NCI-H146 treated with DMSO at 0.1 percent for 48 hours (cell line): Measurements from ENCODE around the gene PRKN.

Experiments used
- DNase-seq: peaks from one replicate; lab custom pipeline; 2025; ENCODE audit not compliant: unreplicated experiment; lab: John Stamatoyannopoulos, UW

The PRKN gene

DNA sequence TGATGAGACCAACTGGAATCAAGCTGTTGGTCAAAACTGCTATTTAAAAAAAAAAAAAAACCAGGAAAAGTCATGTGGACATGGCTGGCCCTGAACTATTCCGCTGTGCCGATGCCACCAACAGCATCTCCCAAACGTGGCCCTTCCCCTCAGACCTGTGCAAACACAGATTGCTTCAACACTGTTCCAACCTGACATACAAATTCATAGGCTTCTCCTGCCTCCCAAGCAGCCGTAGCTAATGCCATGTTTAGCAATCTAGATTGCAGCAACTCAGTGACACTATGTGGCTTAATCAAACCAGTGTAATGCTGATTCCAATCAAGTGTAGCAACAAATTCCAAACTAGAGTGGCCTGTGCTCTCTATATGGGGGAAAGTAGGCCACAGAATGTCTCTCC lies 16.2 kb downstream of the PRKN start:
- no peak for DNase-seq

- no peak for DNase-seq
These were observed 16.6 kb downstream of the PRKN start for GRCh38 chr6:162710936-162711335.

- DNase-seq: no peak
These were observed 17.1 kb downstream of the PRKN start for GRCh38 chr6:162710419-162710818.

GRCh38 chr6:162709431-162709830 lies 18.1 kb downstream of the PRKN start:
- DNase-seq: no peak

DNA sequence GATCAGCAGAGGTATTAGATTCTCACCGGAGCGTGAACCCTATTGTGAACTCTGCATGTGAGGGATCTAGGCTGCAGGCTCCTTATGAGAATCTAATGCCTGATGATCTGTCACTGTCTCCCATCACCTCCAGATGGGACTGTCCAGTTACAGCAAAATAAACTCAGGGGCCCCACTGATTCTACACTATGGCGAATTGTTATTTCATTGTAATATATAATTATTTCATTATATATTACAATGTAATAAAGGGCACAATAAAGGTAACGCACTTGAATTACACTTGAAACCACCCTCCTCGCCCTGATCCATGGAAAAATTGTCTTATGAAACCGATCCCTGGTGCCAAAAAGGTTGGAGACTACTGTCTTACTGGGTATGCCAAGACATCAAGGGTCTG lies 18.6 kb downstream of the PRKN start:
- DNase-seq: no peak

DNA sequence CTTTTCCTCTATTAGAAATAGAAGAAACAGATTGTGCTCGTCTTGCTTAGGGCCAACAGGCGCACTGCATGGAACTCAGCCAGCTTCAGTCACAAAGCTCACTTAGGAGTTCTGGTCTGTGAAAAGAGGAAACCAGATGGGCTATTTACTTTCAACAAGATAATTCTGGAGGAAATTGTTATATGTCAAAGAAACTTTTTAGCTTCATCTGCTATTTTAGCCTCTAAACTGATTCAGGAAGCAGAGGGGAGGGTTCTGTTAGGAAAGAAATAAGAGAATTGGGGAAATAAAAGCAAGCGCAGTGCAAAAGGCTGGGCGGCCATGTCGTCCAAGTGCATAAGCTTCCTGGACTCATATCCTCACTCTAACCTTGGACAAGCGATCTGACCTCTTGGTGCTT lies 21.3 kb downstream of the PRKN start:
- peak; percentile 72 for DNase-seq

GRCh38 chr6:162705736-162706135 lies 21.8 kb downstream of the PRKN start:
- DNase-seq: peak; percentile 92

DNA sequence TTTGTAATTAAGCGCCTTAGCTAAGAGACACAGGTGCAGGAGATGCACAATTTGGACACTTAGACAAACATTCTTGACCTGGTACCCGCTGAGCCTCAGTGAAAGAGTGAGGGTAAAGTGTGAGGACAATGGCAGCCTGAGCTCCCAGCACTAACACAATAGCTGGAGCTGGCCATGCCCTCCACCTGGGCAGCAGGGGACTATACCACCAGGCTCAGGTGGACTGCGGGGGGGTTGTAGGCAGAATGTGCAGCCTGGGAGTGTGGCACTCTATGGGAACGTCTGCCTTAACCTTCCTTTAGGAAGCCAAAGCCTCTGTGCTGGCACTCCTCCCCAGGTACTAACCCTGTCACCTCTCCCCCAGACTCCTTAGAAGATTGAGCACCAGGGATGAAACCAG lies 23.6 kb downstream of the PRKN start:
- peak; percentile 98 for DNase-seq

DNA sequence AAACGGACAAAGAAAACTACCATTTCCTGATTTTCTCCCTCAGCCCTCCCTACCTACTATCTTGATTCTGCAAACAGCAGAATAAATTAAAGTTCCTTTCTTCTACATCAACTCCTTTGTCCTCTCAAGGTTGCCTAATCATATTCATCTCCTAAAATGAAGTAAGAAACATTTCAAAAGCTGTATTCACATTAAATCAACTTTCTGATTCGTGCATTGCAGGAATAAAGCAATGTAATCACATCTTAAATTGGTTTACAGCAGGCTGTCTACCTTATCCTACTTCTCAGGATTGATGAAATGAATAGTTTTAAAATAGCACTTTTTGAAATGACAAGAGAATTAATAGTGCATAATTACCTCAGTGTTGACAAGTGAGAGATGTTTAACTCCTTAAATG lies 25.1 kb downstream of the PRKN start:
- DNase-seq: peak; percentile 83

- no peak for DNase-seq
These were observed 26.0 kb downstream of the PRKN start for GRCh38 chr6:162701551-162701950.

GRCh38 chr6:162700966-162701365 lies 26.6 kb downstream of the PRKN start:
- no peak for DNase-seq

GRCh38 chr6:162699961-162700360 lies 27.6 kb downstream of the PRKN start:
- DNase-seq: no peak

GRCh38 chr6:162698440-162698839 lies 29.1 kb downstream of the PRKN start:
- peak; percentile 86 for DNase-seq

GRCh38 chr6:162697872-162698403 lies 29.6 kb downstream of the PRKN start:
- peak; percentile 70 for DNase-seq

DNA sequence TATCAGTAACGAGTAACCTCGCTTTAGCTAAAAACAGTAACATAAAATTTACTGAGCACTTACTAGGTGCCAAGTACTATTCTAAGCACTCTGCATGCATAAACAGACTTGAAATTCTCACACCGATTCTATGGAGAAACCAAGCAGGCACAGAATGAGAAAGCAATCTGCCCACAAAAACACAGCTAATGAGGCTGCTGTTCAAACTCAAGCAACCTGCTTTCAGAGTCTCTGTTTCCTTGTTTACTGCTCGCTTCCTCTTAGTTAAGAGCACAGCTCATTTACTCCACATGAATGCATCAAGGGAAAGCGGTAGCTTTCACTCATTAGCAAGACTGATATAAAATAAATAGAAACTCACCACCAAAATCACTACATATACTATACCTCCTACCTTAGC lies 37.4 kb downstream of the PRKN start:
- DNase-seq: no peak

GRCh38 chr6:162688751-162689345 lies 38.7 kb downstream of the PRKN start:
- no peak for DNase-seq

DNA sequence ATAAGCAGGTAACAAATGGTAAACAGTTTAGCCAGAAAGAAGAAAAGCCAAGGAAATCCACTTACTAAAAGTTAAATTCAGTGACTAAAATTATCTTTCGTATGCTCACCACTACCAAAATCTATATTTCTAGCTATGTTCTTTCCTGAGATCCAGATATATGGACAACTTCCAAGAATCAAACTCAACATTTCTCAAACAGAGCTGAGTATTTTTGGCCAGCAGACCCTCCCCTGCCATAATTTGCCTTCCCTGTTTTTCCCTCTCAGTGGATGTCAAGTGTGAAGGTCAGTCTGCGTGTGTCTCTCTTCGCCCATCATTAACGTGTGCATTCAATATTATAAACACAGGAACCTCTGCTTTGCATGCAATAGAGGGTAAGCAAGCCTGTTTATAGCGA lies 42.0 kb downstream of the PRKN start:
- DNase-seq: no peak

- DNase-seq: no peak
These were observed 42.6 kb downstream of the PRKN start for GRCh38 chr6:162684961-162685360.

DNA sequence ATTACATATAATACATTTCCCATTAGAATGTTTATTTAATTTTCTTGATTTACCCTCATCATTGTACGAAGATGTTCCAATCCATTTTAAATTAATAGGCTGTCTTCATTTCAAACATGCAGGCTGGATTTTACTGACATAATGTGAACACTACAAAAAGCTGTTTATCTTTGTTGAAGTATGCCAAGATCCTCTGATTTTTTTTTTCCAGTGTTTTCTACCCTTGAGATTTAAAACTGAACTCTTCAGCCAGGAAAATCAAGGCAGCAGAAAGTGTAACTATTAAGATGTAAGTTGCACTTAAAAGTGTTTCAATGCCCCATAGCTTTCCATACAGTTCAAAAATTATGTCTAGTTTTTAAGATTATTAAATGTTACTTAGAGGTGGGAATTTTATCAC lies 43.5 kb downstream of the PRKN start:
- no peak for DNase-seq

GRCh38 chr6:162683135-162683534 lies 44.4 kb downstream of the PRKN start:
- no peak for DNase-seq

- DNase-seq: no peak
These were observed 46.1 kb downstream of the PRKN start for GRCh38 chr6:162681447-162681846.

- no peak for DNase-seq
These were observed 46.7 kb downstream of the PRKN start for GRCh38 chr6:162680871-162681270.

DNA sequence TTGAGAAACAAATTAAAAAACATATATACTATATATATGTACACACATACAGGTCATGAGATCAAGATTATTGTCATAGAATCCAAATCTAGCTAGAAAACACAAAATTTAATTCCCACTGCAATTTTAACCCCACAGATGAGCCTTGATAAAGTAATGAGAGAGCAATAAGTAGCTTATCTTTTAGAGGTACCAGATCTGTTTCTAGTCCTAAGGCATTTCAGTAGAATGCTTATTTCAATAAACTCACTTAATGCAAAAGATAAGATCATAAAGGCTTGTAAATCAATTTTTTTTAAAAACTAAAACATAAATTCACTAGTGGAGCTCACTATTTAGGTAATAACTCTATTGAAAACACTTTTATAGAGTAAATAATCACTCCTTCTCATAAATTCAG lies 47.2 kb downstream of the PRKN start:
- DNase-seq: no peak
